K562 (cell line): ENCODE measurements around the gene PYGM. TPM values are rescaled to one million over a fixed set of nuclear protein-coding genes. Genes with fewer than 3 reads are reported as not detected.

Source experiments
- ATAC-seq: fragments of 200-7000 bp; cut with Tn5 transposase; 3 replicates; pipeline ENCODE4 v1.9.1; 2020; ENCODE audit warnings: moderate library complexity
- BruUV-seq: library from RNA; stranded (reverse); fragments of 400-500 nt; replicated peaks from 2 replicates; lab custom pipeline; 2021; lab: Mats Ljungman, UMichigan
- CTCF ChIA-PET: fragments of 300-600 bp; formaldehyde crosslinking; extraction: SDS; loops from one replicate; lab custom pipeline; 2021; ENCODE audit warnings: low intra/inter-chr PET ratio; lab: Yijun Ruan, JAX
- POLR2A ChIA-PET: fragments of 300-600, 350-650 bp; sonication (Branson Sonifier 250); formaldehyde crosslinking; extraction: SDS; loops from one replicate; lab custom pipeline; 2021; ENCODE audit warnings: antibody characterized with exemption, inconsistent platforms; lab: Yijun Ruan, JAX
- DNase-seq, 4 experiments: peaks; one replicate each; pipeline versions ENCODE4 v3.0.0 to v3.0.0-alpha.2; 2011 to 2018; ENCODE audit warnings: low spot score in 3 of 4, mixed read lengths in 3 of 4; ENCODE audit errors: extremely low read depth in 1 of 4
- FAIRE-seq: peaks from 2 replicates; lab custom pipeline; 2011; peaks lifted over from hg19 to GRCh38; lab: Jason Lieb, UNC
- H2AFZ ChIP-seq: 2 replicates; pipeline ENCODE4 v1.6.0; 2011; ENCODE audit warnings: low read depth, low read length, control low read depth, inconsistent platforms
- H3K27ac ChIP-seq: fragments of 200-600 bp; 3 replicates; pipeline ENCODE4 v1.8.0; 2011; ENCODE audit warnings: low read depth, mild to moderate bottlenecking, control low read depth, inconsistent platforms, low read length, moderate library complexity, mixed read lengths; ENCODE audit errors: extremely low read depth
- H3K27me3 ChIP-seq, 2 experiments: fragments of 300-600 bp in 1 of 2; 2 replicates in 1 of 2; 3 replicates in 1 of 2; pipeline versions ENCODE4 v1.6.0 to v1.8.0; 2011; ENCODE audit warnings: inconsistent platforms in 2 of 2, low read length in 2 of 2, mild to moderate bottlenecking in 1 of 2, mixed read lengths in 1 of 2, moderate library complexity in 1 of 2; ENCODE audit not compliant: control insufficient read depth in 2 of 2, insufficient read depth in 2 of 2
- H3K36me3 ChIP-seq: fragments of 300-600 bp; 3 replicates; pipeline ENCODE4 v1.8.0; 2011; ENCODE audit warnings: mild to moderate bottlenecking, low read length, inconsistent platforms; ENCODE audit not compliant: control insufficient read depth, insufficient read depth
- H3K4me1 ChIP-seq, 2 experiments: fragments of 200-600 bp in 1 of 2; replicated peaks in 1 of 2; 2 replicates in 1 of 2; 3 replicates in 1 of 2; pipeline versions ENCODE4 v1.5.1 to v1.8.0; 2011; ENCODE audit warnings: inconsistent platforms in 2 of 2, low read length in 2 of 2, mild to moderate bottlenecking in 1 of 2, mixed read lengths in 1 of 2, moderate library complexity in 1 of 2; ENCODE audit not compliant: control insufficient read depth in 2 of 2, insufficient read depth in 2 of 2
- H3K4me2 ChIP-seq: 2 replicates; pipeline ENCODE4 v1.6.1; 2011; ENCODE audit warnings: low read length, control low read depth, inconsistent platforms, mixed read lengths; ENCODE audit not compliant: insufficient read depth
- H3K4me3 ChIP-seq: fragments of 200-600 bp; sonication (generic), shearing (Covaris generic); 2 replicates; pipeline ENCODE4 v1.5.1; 2016; ENCODE audit warnings: control low read depth, inconsistent platforms
- H3K79me2 ChIP-seq: fragments of 200-600 bp; 3 replicates; pipeline ENCODE4 v1.8.0; 2011; ENCODE audit warnings: low read length, inconsistent platforms; ENCODE audit not compliant: control insufficient read depth, insufficient read depth
- H3K9ac ChIP-seq, 2 experiments: 2 replicates each; pipeline versions ENCODE4 v1.6.0 to v1.6.1; 2011; ENCODE audit warnings: low read depth in 2 of 2, low read length in 2 of 2, control low read depth in 1 of 2, inconsistent platforms in 1 of 2, mild to moderate bottlenecking in 1 of 2, mixed read lengths in 1 of 2; ENCODE audit not compliant: insufficient read depth in 1 of 2
- H3K9me1 ChIP-seq: one replicate; pipeline ENCODE4 v1.6.0; 2011; ENCODE audit warnings: inconsistent platforms, mild to moderate bottlenecking, low read length, moderate library complexity; ENCODE audit not compliant: control insufficient read depth, insufficient read depth
- H3K9me3 ChIP-seq: replicated peaks from 2 replicates; pipeline ENCODE4 v1.5.1; 2011; ENCODE audit warnings: low read depth, low read length, inconsistent platforms; ENCODE audit not compliant: control insufficient read depth, insufficient read depth
- H4K20me1 ChIP-seq: replicated peaks from 2 replicates; pipeline ENCODE4 v1.6.1; 2011; ENCODE audit warnings: low read length, inconsistent platforms, mixed read lengths; ENCODE audit not compliant: control insufficient read depth, insufficient read depth
- FOSL1 ChIP-seq: fragments of 200-800 bp; sonication (Bioruptor generic); conservative IDR thresholded peaks from 2 replicates; pipeline ENCODE4 v1.6.1; 2016; ENCODE audit warnings: missing genetic modification characterization, missing compliant biosample characterization
- GTF2E2 ChIP-seq: fragments of 200-800 bp; sonication (Bioruptor generic); IDR thresholded peaks from 2 replicates; pipeline ENCODE4 v1.6.1; 2016; ENCODE audit warnings: missing genetic modification characterization, missing compliant biosample characterization
- MAZ ChIP-seq, 2 experiments: fragments of 450-650 bp in 1 of 2; sonication (generic) in 1 of 2; formaldehyde crosslinking; IDR thresholded peaks in 1 of 2; conservative IDR thresholded peaks in 1 of 2; 2 replicates each; pipeline versions ENCODE4 v1.4.0 to v1.5.0; 2020; ENCODE audit warnings: mild to moderate bottlenecking in 1 of 2, missing genetic modification reagents in 1 of 2
- NFIC ChIP-seq: fragments of 450-650 bp; IDR thresholded peaks from 2 replicates; pipeline ENCODE4 v1.6.1; 2017; ENCODE audit warnings: mild to moderate bottlenecking, inconsistent platforms
- NUFIP1 ChIP-seq: fragments of 450-650 bp; IDR thresholded peaks from 2 replicates; pipeline ENCODE4 v1.6.1; 2018; ENCODE audit not compliant: partially characterized antibody
- OTX1 ChIP-seq: fragments of 450-650 bp; formaldehyde crosslinking; IDR thresholded peaks from 2 replicates; pipeline ENCODE4 v1.4.0; 2022; ENCODE audit warnings: mild to moderate bottlenecking
- TOE1 ChIP-seq, 2 experiments: fragments of 450-650 bp in 1 of 2; sonication (generic) in 1 of 2; formaldehyde crosslinking in 1 of 2; IDR thresholded peaks; 2 replicates each; pipeline versions ENCODE4 v1.7.1 to v1.8.0; 2016 to 2022; ENCODE audit warnings: borderline replicate concordance in 2 of 2, mild to moderate bottlenecking in 2 of 2, antibody characterized with exemption in 1 of 2, inconsistent platforms in 1 of 2, low read depth in 1 of 2, missing genetic modification reagents in 1 of 2, moderate library complexity in 1 of 2
- ZBTB7A ChIP-seq: IDR thresholded peaks from 2 replicates; pipeline ENCODE4 v1.6.1; 2011; ENCODE audit warnings: low read depth, mild to moderate bottlenecking, low read length, moderate library complexity, borderline replicate concordance; ENCODE audit not compliant: control insufficient read depth
- ZFP91 ChIP-seq: sonication (generic); formaldehyde crosslinking; IDR thresholded peaks from 2 replicates; pipeline ENCODE4 v1.8.0; 2022; ENCODE audit warnings: mild to moderate bottlenecking, missing genetic modification reagents
- ZNF592 ChIP-seq: fragments of 450-650 bp; IDR thresholded peaks from 2 replicates; pipeline ENCODE4 v1.6.1; 2017; ENCODE audit warnings: antibody characterized with exemption, mild to moderate bottlenecking
- ZNF717 ChIP-seq: fragments of 250-450 bp; sonication (Bioruptor Pico); IDR thresholded peaks from 2 replicates; pipeline ENCODE4 v1.5.0; 2021
- WGBS: fragments of 100-300 bp; shearing (Covaris generic); methylation state at CpG from one replicate; pipeline ENCODE4 v1.1.6; 2016; ENCODE audit warnings: low coverage, mixed read lengths; ENCODE audit not compliant: insufficient coverage; ENCODE audit errors: missing lambda C conversion rate; 5-methylcytosine and 5-hydroxymethylcytosine counted together
- in situ Hi-C: fragments of 300-500 bp; cut with MboI; formaldehyde crosslinking; loops from 4 replicates; pipeline ENCODE4 v1.15.0; 2018; ENCODE audit warnings: inconsistent platforms, mixed read lengths
- intact Hi-C: fragments of 100-400 bp; cut with micrococcal nuclease; formaldehyde crosslinking; loops from 2 replicates; pipeline ENCODE4 v1.14.2; 2022
- polyA plus RNA-seq, 8 experiments: library from polyadenylated mRNA; depleted of rRNA in 4 of 8; stranded (reverse) in 5 of 8; unstranded in 3 of 8; fragments of >200 nt; fragmentation: Nextera tagmentation in 2 of 8; fragmentation: Illumina TruSeq in 1 of 8; extraction: Ambion mirVana in 2 of 8; extraction: Trizol in 1 of 8; gene quantifications; 2 replicates each; pipeline versions ENCODE4 v1.2.1 to v1.2.3, GENCODE V29; 2011 to 2014; ENCODE audit warnings: inconsistent platforms in 1 of 8, missing spikeins in 1 of 8
- total RNA-seq, 7 experiments: library from RNA; depleted of rRNA in 6 of 7; stranded (reverse); fragments of >200 nt in 6 of 7; fragmentation: Illumina TruSeq in 2 of 7; extraction: Trizol in 2 of 7; gene quantifications; 2 replicates each; pipeline versions ENCODE4 v1.2.1 to v1.2.3, GENCODE V29; 2011 to 2021; ENCODE audit warnings: low replicate concordance in 1 of 7

Gene PYGM
- total and polyA plus RNA-seq, 9 of the 15 experiments (the other 6 are each of a cell fraction or from before 2014, with no cell fraction given) = 0.07 to 1.5 (median 0.68) TPM

- FAIRE-seq (no peak), DNase-seq (peak in 1 of 4 experiments; percentile 31), ATAC-seq (peak; percentile 6; the same call in 1 of the 3 replicates)
- WGBS = 58% methylated on average over 9 of the region's 14 CpGs
- Histone ChIP-seq H3K27me3 (no peaks in the 10 kb centered on the region), H3K79me2 (no peaks in the 10 kb centered on the region), H3K9me1 (no peaks in the 10 kb centered on the region), H3K9me3 (no peaks in the 10 kb centered on the region), H3K9ac (peak overlapping the region in 1 of 2 experiments; percentile 85; a peak in 2 of 4 replicates), H3K4me3 (no peak overlapping the region), H2AFZ (no peak overlapping the region), H3K27ac (no peak overlapping the region; the same call in 2 of the 3 replicates), H3K4me2 (no peak overlapping the region), H4K20me1 (no peaks in the 10 kb centered on the region), H3K36me3 (peaks cover 10% of the 10 kb centered on the region; the same call in 1 of the 3 replicates), H3K4me1 (peaks cover 30 to 76% of the 10 kb centered on the region in 2 experiments)
- BruUV-seq = no TSS peak
- in situ Hi-C loops = no loop called here
- TF ChIP-seq FOSL1 = no peak
- TF ChIP-seq NUFIP1 = no peak
- TF ChIP-seq MAZ (CRISPR knock-in tag; conservative IDR thresholded peaks at IDR 0.05 in 1 of 2, IDR thresholded peaks at IDR 0.05 in 1 of 2) = no peak
- no peak for TF ChIP-seq ZNF717 (CRISPR knock-in tag)
- TF ChIP-seq ZNF592 = 0 out of 2 replicates have a peak, but pooled peaks have one; percentile 31
- TF ChIP-seq ZBTB7A = peak; percentile 43
- TF ChIP-seq GTF2E2 = no peak
- peak; percentile 76 for TF ChIP-seq ZFP91 (CRISPR knock-in tag)
- TF ChIP-seq NFIC = peak; percentile 97
- no peak for TF ChIP-seq OTX1 (CRISPR knock-in tag)
- no peak for TF ChIP-seq TOE1 (IDR thresholded peaks at IDR 0.05; ENCODE audit: borderline replicate concordance)
- no peak for TF ChIP-seq TOE1 (CRISPR knock-in tag; IDR thresholded peaks at IDR 0.05; ENCODE audit: borderline replicate concordance, low read depth)
- intact Hi-C loops = loop anchor here (5.0 kb wide), 1 partner anchor 43 kb away; the partner anchor contains the start of gene CDC42BPG
- ChIA-PET CTCF (interaction anchor here (0.6 kb wide), 1 partner anchor 15 kb away, joined by 3 read pairs; no protein-coding TSS in a partner anchor), POLR2A (interaction anchor here (0.6 to 1.6 kb wide), 9 partner anchors 8 to 320 kb away, joined by 3 to 5 read pairs (median 3); partner anchors contain the start of gene SF1)
Measured at GRCh38 chr11:64799623-64800302, 40.0 kb upstream of the PYGM start.
